ENCODE data around the gene HEPN1. TPM values are rescaled to one million over a fixed set of nuclear protein-coding genes. Genes with fewer than 3 reads are reported as not detected.

Gene HEPN1
- total RNA-seq, 2 experiments from 2014 or later, result not detected

DNA sequence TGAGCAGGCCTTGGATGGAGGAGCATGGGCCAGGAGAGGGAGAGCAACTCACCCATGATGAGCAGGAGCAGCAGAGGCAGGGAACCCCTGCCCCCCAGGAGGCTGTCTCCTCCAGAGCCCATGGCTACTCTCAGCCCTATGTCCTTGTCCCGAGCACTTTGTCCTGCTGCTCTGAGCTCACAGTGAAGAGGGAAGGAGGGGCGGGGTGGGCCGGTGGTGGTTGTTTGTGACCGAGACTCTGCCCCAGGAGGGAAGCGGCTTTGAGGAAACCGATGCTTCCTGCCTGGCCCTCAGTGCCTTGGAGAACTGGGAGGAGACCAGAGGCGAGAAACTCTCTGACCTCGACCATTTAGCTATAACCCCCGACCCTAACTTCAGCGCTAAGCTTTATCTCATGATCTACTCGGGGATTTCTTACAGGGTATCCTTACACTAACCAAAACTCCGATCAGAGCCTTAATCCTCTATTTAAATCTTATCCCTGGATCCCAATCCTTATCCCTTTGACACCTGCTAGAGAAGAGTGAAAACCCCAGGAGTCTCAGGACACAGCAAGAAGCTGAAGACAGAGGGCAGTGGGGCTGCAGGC lies 21.3 kb upstream of the HEPN1 start, which contains the start of gene ROBO4:
Gene ROBO4, minus strand, starts transcription at position 192 of the 589 bp plus-strand sequence. Its CDS starts 70 bp downstream, at position 122.
- peaks cover 26% of the 10 kb centered on the region for H3K27me3 Mint-ChIP-seq
- ATAC-seq (ENCODE audit: low read depth), result peak; percentile 14
- no peak within 1 kb of the TSS for H3K27ac Mint-ChIP-seq
- H3K36me3 Mint-ChIP-seq, result no peaks in the 10 kb centered on the region
- POLR2A ChIA-PET, result interaction anchor here (0.8 kb wide), 1 partner anchor 56 kb away, joined by 4 read pairs; the partner anchor contains the start of gene CCDC15
- peaks cover 10% of the 10 kb centered on the region for H3K4me1 Mint-ChIP-seq
- no peak within 1 kb of the TSS for H3K4me3 Mint-ChIP-seq
- peak; percentile 26 for DNase-seq
- no peaks in the 10 kb centered on the region for H3K9me3 Mint-ChIP-seq

DNA sequence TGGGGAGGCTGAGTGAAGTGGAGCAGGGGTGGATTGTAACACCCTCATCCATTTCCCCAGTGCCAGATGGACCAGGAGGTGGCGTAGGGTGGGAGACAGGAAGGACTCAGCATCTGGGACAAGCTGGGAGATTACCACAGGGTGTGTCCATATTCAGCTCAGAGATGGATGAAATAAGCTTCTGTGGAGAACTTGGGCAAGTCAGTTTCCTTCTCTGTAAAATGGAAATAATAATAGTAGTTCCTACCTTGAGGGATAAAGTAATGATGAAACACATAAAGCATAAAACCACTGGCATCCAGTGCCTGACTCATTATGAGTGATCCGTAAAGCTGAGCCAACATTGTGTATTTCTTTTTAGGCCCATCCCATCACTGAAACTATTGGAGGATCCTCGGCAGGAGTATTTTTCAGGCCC lies 20.8 kb upstream of the HEPN1 start:
- ATAC-seq (ENCODE audit: low read depth), result no peak
- POLR2A ChIA-PET, result interaction anchor here (0.8 kb wide), 1 partner anchor 55 kb away, joined by 4 read pairs; the partner anchor contains the start of gene CCDC15
- Mint-ChIP-seq H3K27me3 (peaks cover 27% of the 10 kb centered on the region), H3K9me3 (no peaks in the 10 kb centered on the region), H3K4me3 (no peak overlapping the region), H3K36me3 (no peaks in the 10 kb centered on the region), H3K4me1 (peaks cover 10% of the 10 kb centered on the region), H3K27ac (no peak overlapping the region)
- no peak for DNase-seq

DNA sequence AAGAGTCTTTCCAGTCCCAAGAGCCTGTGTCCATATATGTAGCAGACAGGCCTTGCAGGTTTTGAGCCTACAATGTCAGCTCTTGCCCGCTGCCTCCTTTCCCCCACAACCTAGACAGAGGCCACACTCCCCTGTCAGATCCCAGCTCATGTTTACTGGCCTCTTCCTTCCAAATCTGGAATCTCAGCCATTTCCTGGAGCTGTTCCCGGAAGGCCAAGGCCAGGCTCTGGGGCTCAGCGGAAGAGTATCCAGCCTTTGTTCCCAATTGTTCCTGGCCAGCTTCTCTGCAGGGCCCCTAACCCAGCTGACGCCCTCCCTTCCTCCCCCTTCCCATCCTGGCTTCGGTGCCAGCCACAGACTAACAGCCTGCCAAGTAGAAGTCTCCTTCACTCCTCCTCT lies 20.3 kb upstream of the HEPN1 start:
- peaks cover 27% of the 10 kb centered on the region for H3K27me3 Mint-ChIP-seq
- no peak overlapping the region for H3K4me3 Mint-ChIP-seq
- no peaks in the 10 kb centered on the region for H3K9me3 Mint-ChIP-seq
- DNase-seq (no peak), ATAC-seq (ENCODE audit: low read depth) (no peak)
- H3K36me3 Mint-ChIP-seq, result no peaks in the 10 kb centered on the region
- POLR2A ChIA-PET, result no interaction called here
- H3K4me1 Mint-ChIP-seq, result peaks cover 10% of the 10 kb centered on the region
- no peak overlapping the region for H3K27ac Mint-ChIP-seq

DNA sequence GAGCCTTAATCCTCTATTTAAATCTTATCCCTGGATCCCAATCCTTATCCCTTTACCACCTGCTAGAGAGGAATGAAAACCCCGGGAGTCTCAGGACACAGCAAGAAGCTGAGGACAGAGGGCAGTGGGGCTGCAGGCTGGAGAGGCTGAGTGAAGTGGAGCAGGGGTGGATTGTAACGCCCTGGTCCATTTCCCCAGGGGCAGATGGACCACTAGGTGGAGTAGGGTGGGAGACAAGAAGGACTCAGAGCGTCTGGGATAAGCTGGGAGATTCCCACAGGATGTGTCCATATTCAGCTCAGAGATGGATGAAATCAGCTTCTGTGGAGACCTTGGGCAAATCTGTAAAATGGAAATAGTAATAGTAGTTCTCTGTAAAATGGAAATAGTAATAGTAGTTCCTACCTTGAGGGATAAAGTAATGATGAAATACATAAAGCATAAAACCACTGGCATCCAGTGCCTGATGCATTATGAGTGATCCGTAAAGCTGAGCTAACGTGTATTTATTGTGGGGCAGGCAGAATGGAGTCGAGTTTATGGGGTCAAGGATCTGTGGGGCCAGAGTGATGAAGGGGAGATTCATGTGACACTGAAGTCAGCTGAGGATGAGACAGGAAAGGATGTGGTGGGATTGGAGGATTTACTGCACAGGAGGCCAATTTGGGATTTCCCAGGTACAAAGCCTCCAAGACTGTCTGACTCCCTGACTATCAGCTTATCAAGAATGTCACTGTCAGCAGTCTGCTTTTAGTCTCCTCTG lies 19.5 kb upstream of the HEPN1 start:
- Mint-ChIP-seq H3K27ac (no peak overlapping the region), H3K4me3 (no peak overlapping the region), H3K9me3 (no peaks in the 10 kb centered on the region), H3K36me3 (no peaks in the 10 kb centered on the region), H3K4me1 (peaks cover 10% of the 10 kb centered on the region), H3K27me3 (peaks cover 36% of the 10 kb centered on the region)
- POLR2A ChIA-PET, result no interaction called here
- ATAC-seq (ENCODE audit: low read depth), result no peak
- DNase-seq, result no peak

DNA sequence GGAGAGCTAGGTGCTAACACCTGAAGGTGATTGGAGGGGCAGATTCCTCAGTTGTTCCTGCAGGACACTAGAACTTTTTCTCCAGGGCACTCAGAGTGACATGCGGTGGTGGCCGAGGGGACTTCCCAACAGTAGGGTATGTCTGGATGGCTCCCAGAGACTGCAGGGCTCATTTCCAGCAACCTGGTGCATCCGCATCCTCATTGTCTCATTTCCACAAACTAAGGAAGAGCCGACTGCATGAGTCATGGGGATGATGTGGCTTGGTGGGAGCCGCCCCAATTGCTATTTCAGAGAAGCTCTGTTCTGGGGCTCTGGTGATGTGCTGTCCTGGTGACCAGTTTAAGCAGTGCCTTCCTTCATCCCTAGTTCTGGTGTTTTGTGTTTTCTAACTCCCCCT lies 18.6 kb upstream of the HEPN1 start:
- no peak overlapping the region for H3K4me3 Mint-ChIP-seq
- no peak overlapping the region for H3K27ac Mint-ChIP-seq
- no peak for ATAC-seq (ENCODE audit: low read depth)
- DNase-seq, result no peak
- H3K27me3 Mint-ChIP-seq, result peaks cover 41% of the 10 kb centered on the region
- peaks cover under 1% of the 10 kb centered on the region for H3K9me3 Mint-ChIP-seq
- H3K36me3 Mint-ChIP-seq, result no peaks in the 10 kb centered on the region
- POLR2A ChIA-PET, result no interaction called here
- peaks cover 8% of the 10 kb centered on the region for H3K4me1 Mint-ChIP-seq

DNA sequence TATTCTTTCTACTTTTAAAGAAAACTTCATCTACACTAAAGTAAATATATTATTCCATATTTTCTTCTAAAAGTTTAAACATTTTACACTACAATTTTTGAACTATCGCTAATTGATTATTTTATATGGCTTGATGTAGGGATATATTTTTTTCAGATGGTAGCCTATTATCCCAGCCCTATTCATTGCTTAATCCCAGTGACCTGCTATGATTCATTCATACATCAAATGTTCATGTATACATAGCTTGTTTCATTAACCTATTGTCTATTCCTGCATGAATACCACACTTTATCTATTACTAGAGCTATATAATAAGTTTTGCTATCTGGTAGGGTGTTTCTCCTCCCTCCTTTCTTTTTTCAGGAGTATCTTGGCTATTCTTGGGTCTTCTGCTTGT lies 16.4 kb upstream of the HEPN1 start:
- Mint-ChIP-seq H3K4me1 (peaks cover 3% of the 10 kb centered on the region), H3K9me3 (peaks cover 5% of the 10 kb centered on the region), H3K27me3 (peaks cover 45% of the 10 kb centered on the region), H3K27ac (no peak overlapping the region), H3K36me3 (no peaks in the 10 kb centered on the region), H3K4me3 (no peak overlapping the region)
- POLR2A ChIA-PET, result interaction anchor here (1.2 kb wide), 1 partner anchor 26 kb away, joined by 3 read pairs; no protein-coding TSS in a partner anchor
- no peak for ATAC-seq (ENCODE audit: low read depth)
- no peak for DNase-seq

DNA sequence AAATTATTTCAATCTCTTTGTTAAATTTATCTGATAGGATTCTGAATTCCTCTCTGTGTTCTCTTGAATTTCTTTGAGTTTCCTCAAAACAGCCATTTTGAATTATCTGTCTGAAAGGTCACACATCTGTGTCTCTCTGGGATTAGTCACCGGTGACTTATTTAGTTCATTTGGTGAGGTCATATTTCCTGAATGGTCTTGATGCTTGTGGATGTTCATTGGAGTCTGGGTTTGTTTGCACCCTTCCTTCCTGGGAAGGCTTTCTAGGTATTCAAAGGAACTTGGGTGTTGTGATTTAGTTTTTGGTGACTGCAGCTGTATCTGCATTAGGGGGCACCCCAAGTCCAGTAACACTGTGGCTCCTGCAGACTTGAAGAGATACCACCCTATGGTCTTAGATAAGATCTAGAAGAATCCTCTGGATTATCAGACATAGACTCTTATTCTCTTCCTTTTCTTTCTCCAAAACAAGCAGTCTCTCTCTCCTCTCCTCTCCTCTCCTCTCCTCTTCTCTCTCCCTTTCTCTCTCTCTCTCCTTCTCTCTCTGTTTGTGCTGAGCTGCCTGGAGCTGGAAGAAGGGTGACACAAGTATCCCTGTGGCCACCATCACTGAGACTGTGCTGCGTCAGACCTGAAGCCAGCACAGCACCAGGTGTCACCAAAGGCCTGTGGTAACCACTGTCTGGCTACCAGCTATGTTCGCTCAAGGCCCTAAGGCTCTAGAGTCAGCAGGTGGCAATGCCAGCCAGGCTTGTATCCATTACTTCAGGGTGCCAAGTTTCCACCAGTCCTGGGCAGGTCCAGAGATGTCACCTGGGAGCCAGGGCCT lies 3.3 kb upstream of the HEPN1 start:
- no peak for ATAC-seq (ENCODE audit: low read depth)

DNA sequence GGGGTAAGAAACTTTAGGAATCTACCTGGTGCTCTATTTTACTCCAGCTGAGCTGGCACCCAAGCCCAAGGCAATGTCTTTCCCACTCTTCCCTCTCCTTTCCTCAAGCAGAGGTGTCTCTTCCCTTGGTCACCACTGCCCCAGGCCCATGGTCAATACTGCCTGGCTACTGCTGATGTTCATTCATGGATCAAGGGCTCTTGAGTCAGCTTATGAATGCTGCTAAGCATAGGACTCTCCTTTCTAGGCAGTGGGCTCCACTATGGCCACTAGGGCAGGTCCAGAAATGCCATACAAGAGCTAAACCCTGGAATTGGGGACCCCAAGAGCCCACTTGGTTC lies 2.7 kb upstream of the HEPN1 start:
- POLR2A ChIA-PET, result interaction anchor here (1.2 kb wide), 1 partner anchor 37 kb away, joined by 4 read pairs; the partner anchor contains the start of gene CCDC15
- no peak for DNase-seq
- peaks cover 8% of the 10 kb centered on the region for H3K36me3 Mint-ChIP-seq
- no peak overlapping the region for H3K4me3 Mint-ChIP-seq
- peaks cover 5% of the 10 kb centered on the region for H3K4me1 Mint-ChIP-seq
- H3K27ac Mint-ChIP-seq, result no peak overlapping the region
- peaks cover 7% of the 10 kb centered on the region for H3K9me3 Mint-ChIP-seq
- H3K27me3 Mint-ChIP-seq, result peaks cover 8% of the 10 kb centered on the region
- ATAC-seq (ENCODE audit: low read depth), result no peak

More for the DNA sequence above, 3.3 kb upstream of the HEPN1 start:
- peaks cover 8% of the 10 kb centered on the region for H3K27me3 Mint-ChIP-seq
- peaks cover 5% of the 10 kb centered on the region for H3K4me1 Mint-ChIP-seq
- peaks cover 9% of the 10 kb centered on the region for H3K9me3 Mint-ChIP-seq
- POLR2A ChIA-PET, result no interaction called here
- H3K4me3 Mint-ChIP-seq, result no peak overlapping the region
- H3K36me3 Mint-ChIP-seq, result peaks cover 8% of the 10 kb centered on the region
- no peak for DNase-seq
- no peak overlapping the region for H3K27ac Mint-ChIP-seq

DNA sequence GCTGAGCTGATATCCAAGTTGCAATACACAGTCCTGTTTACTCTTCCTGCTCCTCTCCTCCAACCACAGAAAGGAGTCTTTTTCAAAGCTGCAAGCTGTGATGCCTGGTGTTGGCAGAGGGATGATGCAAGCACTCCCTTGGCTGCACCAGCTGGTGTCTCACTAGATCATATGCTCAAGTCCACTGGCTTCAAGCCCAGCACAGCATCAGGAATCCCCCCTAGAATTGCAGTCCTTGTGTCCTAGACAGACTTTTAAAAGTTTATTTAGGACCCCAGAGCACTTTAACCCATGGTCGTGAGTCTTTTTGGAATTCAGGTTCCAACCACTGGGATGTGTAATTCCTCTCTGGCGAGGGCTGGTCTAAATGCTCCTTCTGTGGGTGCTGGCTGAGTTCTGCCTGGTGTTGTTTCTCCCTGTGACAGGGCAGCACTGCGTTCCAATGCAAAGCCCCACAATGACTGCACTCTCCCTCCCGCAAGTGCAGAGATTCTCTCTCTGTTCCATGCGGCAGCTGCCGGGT lies 1.9 kb upstream of the HEPN1 start:
- peaks cover 4% of the 10 kb centered on the region for H3K36me3 Mint-ChIP-seq
- no peak for ATAC-seq (ENCODE audit: low read depth)
- H3K27ac Mint-ChIP-seq, result no peak overlapping the region
- H3K4me3 Mint-ChIP-seq, result no peak overlapping the region
- no peak for DNase-seq
- H3K4me1 Mint-ChIP-seq, result peaks cover 7% of the 10 kb centered on the region
- POLR2A ChIA-PET, result interaction anchor here (1.2 kb wide), 1 partner anchor 37 kb away, joined by 4 read pairs; the partner anchor contains the start of gene CCDC15
- peaks cover 8% of the 10 kb centered on the region for H3K27me3 Mint-ChIP-seq
- peaks cover 1% of the 10 kb centered on the region for H3K9me3 Mint-ChIP-seq

DNA sequence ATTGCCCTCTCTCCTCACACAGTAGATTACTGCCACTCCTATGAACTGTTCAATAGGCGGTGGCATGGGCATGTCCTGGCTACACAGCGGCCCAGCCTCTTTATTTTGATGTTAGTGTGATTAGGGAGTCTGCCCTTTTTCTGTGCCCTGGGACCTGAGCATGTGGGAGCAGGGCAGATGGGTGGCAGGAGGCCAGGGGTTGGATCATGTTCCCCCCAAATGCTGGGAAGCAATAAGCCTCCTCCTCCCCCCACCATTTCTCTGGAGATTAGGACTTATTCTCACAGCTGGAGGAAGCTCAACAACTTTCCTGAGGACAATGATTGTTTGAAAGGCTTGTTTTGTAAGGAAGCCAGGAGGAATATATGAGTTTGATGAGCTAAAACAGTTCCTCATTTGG lies 848 bp downstream of the HEPN1 start:
- Mint-ChIP-seq H3K36me3 (peaks cover 4% of the 10 kb centered on the region), H3K9me3 (peaks cover 1% of the 10 kb centered on the region), H3K4me3 (no peak overlapping the region), H3K27me3 (peaks cover 5% of the 10 kb centered on the region), H3K4me1 (peaks cover 23% of the 10 kb centered on the region), H3K27ac (no peak overlapping the region)
- DNase-seq (no peak), ATAC-seq (ENCODE audit: low read depth) (no peak)
- POLR2A ChIA-PET, result interaction anchor here (0.9 to 1.8 kb wide), 4 partner anchors 31 to 44 kb away, joined by 3 to 20 read pairs (median 3); partner anchors contain the start of gene CCDC15

DNA sequence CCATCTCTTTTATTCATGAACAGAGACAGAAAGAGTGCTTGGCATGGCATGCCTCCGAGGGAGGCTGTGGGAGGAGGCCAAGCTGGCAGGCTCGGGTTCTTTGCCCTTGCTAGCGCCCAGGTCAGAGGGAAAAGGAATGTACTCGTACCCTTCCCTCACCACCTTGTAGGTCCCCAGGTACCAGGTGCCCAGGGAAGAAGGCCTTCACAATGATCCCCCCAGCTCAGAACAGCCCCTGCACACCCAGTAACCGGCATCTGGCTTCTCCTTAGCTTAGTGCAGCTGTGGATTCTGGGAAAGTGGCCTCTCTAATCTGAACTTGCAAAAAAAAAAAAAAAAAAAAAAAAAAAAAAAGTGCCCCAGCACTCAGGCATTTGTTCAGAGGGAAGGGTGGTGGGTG lies 1.3 kb downstream of the HEPN1 start:
- ATAC-seq (ENCODE audit: low read depth) (no peak), DNase-seq (no peak)
- H3K27ac Mint-ChIP-seq, result peak overlapping the region; percentile 49
- H3K36me3 Mint-ChIP-seq, result peaks cover 3% of the 10 kb centered on the region
- POLR2A ChIA-PET, result interaction anchor here (0.9 to 1.8 kb wide), 5 partner anchors 30 to 44 kb away, joined by 3 to 20 read pairs (median 3); partner anchors contain the start of gene CCDC15
- H3K9me3 Mint-ChIP-seq, result no peaks in the 10 kb centered on the region
- H3K27me3 Mint-ChIP-seq, result peaks cover under 1% of the 10 kb centered on the region
- peak overlapping the region; percentile 56 for H3K4me3 Mint-ChIP-seq
- peaks cover 23% of the 10 kb centered on the region for H3K4me1 Mint-ChIP-seq

DNA sequence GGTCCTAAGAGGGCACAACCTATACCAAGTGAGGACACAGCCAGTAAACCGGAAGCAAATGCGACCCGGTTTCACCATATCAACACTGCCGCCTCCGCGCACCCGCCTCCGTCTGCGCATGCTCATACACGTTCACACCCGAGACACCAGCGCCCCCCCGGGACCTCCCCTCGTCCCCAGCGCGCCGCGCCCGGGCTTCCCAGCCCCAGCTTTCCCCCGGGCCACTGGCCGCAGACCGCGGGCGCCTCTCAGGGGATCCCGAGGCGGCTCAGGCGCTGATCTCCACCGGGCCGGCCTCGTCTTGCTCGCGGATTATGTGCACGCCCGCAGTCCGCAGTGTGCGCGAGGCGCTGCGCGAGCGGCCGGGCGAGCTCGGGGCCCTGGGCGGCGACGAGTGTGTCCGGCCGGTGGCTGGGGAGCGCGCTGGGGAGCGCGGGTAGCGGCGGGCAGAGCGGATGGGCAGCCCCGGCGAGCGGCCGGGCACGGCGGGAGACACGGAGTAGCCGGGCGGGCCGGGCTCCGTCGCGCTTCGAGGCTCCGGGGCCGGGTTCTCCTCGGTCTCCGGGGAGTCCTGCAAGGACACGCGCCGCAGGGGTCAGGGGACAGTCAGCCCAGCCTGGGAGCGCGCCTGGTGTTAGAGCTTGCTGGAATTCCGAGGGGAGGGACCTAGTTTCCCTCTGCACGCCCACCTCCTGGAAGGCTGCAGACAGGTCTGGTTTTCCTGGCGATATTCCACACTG lies 2.0 kb downstream of the HEPN1 start:
- DNase-seq, result peak; percentile 85
- no peaks in the 10 kb centered on the region for H3K27me3 Mint-ChIP-seq
- peak overlapping the region; percentile 49 for H3K27ac Mint-ChIP-seq

More for the DNA sequence above, 2.0 kb downstream of the HEPN1 start:
- POLR2A ChIA-PET, result interaction anchor here (0.9 to 1.8 kb wide), 3 partner anchors 30 to 39 kb away, joined by 3 to 20 read pairs (median 7); partner anchors contain the start of gene CCDC15
- Mint-ChIP-seq H3K36me3 (peaks cover 3% of the 10 kb centered on the region), H3K9me3 (no peaks in the 10 kb centered on the region), H3K4me1 (peaks cover 20% of the 10 kb centered on the region), H3K4me3 (peak overlapping the region; percentile 56)
- peak; percentile 89 for ATAC-seq (ENCODE audit: low read depth)

All from activated naive CD8-positive, alpha-beta T cell treated with anti-CD3 and anti-CD28 coated beads, Interleukin-2, amount 10 ng/mL, durations not matched to agents 7 days and 5 days (primary cell).